Thyroid gland (tissue), 4 donors: ENCODE measurements around the gene PSMD9. TPM values are rescaled to one million over a fixed set of nuclear protein-coding genes. Genes with fewer than 3 reads are reported as not detected.

Experiments
- DNase-seq, 2 donors: peaks; one replicate each; pipeline ENCODE4 v3.0.0-alpha.2; 2019
- H3K27ac ChIP-seq, 3 donors: fragments of 200-600 bp; sonication (generic); 1 replicate in 2 of 3; 2 replicates in 1 of 3; pipeline ENCODE4 v1.5.1; 2016 to 2019; ENCODE audit warnings: mild to moderate bottlenecking in 1 of 3, moderate library complexity in 1 of 3
- H3K27me3 ChIP-seq: fragments of 200-600 bp; sonication (generic); one replicate; pipeline ENCODE4 v1.5.1; 2019
- H3K36me3 ChIP-seq, 2 donors: fragments of 200-600 bp; sonication (generic); one replicate each; pipeline ENCODE4 v1.5.1; 2016 to 2019
- H3K4me1 ChIP-seq, 2 donors: fragments of 200-600 bp; sonication (generic); one replicate each; pipeline ENCODE4 v1.5.1; 2017 to 2019
- H3K4me3 ChIP-seq, 3 donors: fragments of 200-600 bp; sonication (generic); replicated peaks in 1 of 3; 1 replicate in 2 of 3; 2 replicates in 1 of 3; pipeline ENCODE4 v1.5.1; 2016; ENCODE audit warnings: mild to moderate bottlenecking in 1 of 3
- H3K9me3 ChIP-seq: fragments of 200-600 bp; sonication (generic); one replicate; pipeline ENCODE4 v1.5.1; 2017
- CTCF ChIP-seq, 6 experiments: fragments of 200-600 bp in 3 of 6; fragments of 450-650 bp in 3 of 6; sonication (generic) in 3 of 6; IDR thresholded peaks; one replicate each; pipeline ENCODE4 v1.5.1; 2016 to 2019; ENCODE audit warnings: antibody characterized with exemption in 6 of 6, mild to moderate bottlenecking in 2 of 6, inconsistent platforms in 1 of 6, moderate library complexity in 1 of 6
- POLR2A ChIP-seq, 2 donors: fragments of 450-650 bp; IDR thresholded peaks; one replicate each; pipeline ENCODE4 v1.6.1; 2017; ENCODE audit warnings: antibody characterized with exemption in 2 of 2, mild to moderate bottlenecking in 2 of 2, moderate library complexity in 1 of 2
- WGBS, 2 donors: methylation state at CpG; one replicate each; pipeline ENCODE4 v1.1.5; 2017; 5-methylcytosine and 5-hydroxymethylcytosine counted together
- intact Hi-C: fragments of 100-400 bp; cut with DNase I; formaldehyde crosslinking; loops from one replicate; pipeline ENCODE4 v1.15.1; 2023
- total RNA-seq, 4 donors: library from RNA; depleted of rRNA; stranded (reverse); fragments of >200 nt; gene quantifications; one replicate each; pipeline ENCODE4 v1.2.3, GENCODE V29; 2016

PSMD9 gene
- total RNA-seq, 4 donors from 2014 or later = 67.9 to 149 (median 97.4) TPM

- Histone ChIP-seq H3K27me3 (no peaks in the 10 kb centered on the region), H3K9me3 (no peaks in the 10 kb centered on the region), H3K4me3 (no peak overlapping the region), H3K4me1 (peaks cover 4 to 23% of the 10 kb centered on the region in 2 donors), H3K27ac (peak overlapping the region in 1 of 3 donors; percentile 35), H3K36me3 (no peaks in the 10 kb centered on the region)
- intact Hi-C loops = loop anchor here (10.0 kb wide), 1 partner anchor 94 kb away; the partner anchor contains the start of gene BCL7A
- no peak for DNase-seq
- TF ChIP-seq POLR2A (IDR thresholded peaks at IDR 0.05) (no peak), CTCF (IDR thresholded peaks at IDR 0.05) (no peak)
- 90 to 92% methylated on average over 4 of the region's 4 CpGs for WGBS, 2 donors
These were observed 42.3 kb downstream of the PSMD9 start for GRCh38 chr12:121930862-121931261.

- peaks cover 4 to 23% of the 10 kb centered on the region in 2 donors for H3K4me1 ChIP-seq
- intact Hi-C loops = loop anchor here (10.0 kb wide), 1 partner anchor 93 kb away; the partner anchor contains the start of gene BCL7A
- no peak for DNase-seq
- TF ChIP-seq CTCF (IDR thresholded peaks at IDR 0.05) = no peak
- no peak for TF ChIP-seq POLR2A (IDR thresholded peaks at IDR 0.05)
- no peaks in the 10 kb centered on the region for H3K27me3 ChIP-seq
- no peaks in the 10 kb centered on the region for H3K9me3 ChIP-seq
- no peak overlapping the region for H3K4me3 ChIP-seq
- H3K36me3 ChIP-seq = no peaks in the 10 kb centered on the region
- 88 to 91% methylated on average over 3 of the region's 3 CpGs for WGBS, 2 donors
- peak overlapping the region; percentile 34 to 80 (median 72) for H3K27ac ChIP-seq
These were observed 43.6 kb downstream of the PSMD9 start for GRCh38 chr12:121932176-121932536.

GRCh38 chr12:121932914-121933521, 44.4 kb downstream of the PSMD9 start:
- intact Hi-C loops = loop anchor here (10.0 kb wide), 1 partner anchor 92 kb away; the partner anchor contains the start of gene BCL7A

GRCh38 chr12:121933522-121934308, 45.1 kb downstream of the PSMD9 start:
- peaks cover 4 to 23% of the 10 kb centered on the region in 2 donors for H3K4me1 ChIP-seq
- H3K4me3 ChIP-seq = no peak overlapping the region
- H3K9me3 ChIP-seq = no peaks in the 10 kb centered on the region
- TF ChIP-seq CTCF (IDR thresholded peaks at IDR 0.05) = peak in 4 of 6 experiments; percentile 21 to 41 (median 33)
- no peak for TF ChIP-seq POLR2A (IDR thresholded peaks at IDR 0.05)
- H3K36me3 ChIP-seq = no peaks in the 10 kb centered on the region
- DNase-seq = peak; percentile 93 to 94
- intact Hi-C loops = loop anchor here (10.0 kb wide), 1 partner anchor 91 kb away; the partner anchor contains the start of gene BCL7A
- no peaks in the 10 kb centered on the region for H3K27me3 ChIP-seq
- 73 to 80% methylated on average over 17 of the region's 17 CpGs for WGBS, 2 donors
- peak overlapping the region; percentile 34 to 80 (median 72) for H3K27ac ChIP-seq

More at GRCh38 chr12:121932914-121933521, 44.4 kb downstream of the PSMD9 start:
- H3K27ac ChIP-seq = peak overlapping the region; percentile 34 to 80 (median 72)
- 91% methylated on average over 4 of the region's 4 CpGs for WGBS, 2 donors
- no peak for DNase-seq
- TF ChIP-seq CTCF (IDR thresholded peaks at IDR 0.05) = no peak
- TF ChIP-seq POLR2A (IDR thresholded peaks at IDR 0.05) = no peak
- no peaks in the 10 kb centered on the region for H3K27me3 ChIP-seq
- H3K4me1 ChIP-seq = peaks cover 4 to 23% of the 10 kb centered on the region in 2 donors
- no peaks in the 10 kb centered on the region for H3K9me3 ChIP-seq
- H3K4me3 ChIP-seq = no peak overlapping the region
- H3K36me3 ChIP-seq = no peaks in the 10 kb centered on the region
